Endothelial cell of umbilical vein (primary cell): ENCODE results near the gene TRIM10. TPM values are rescaled to one million over a fixed set of nuclear protein-coding genes. Genes with fewer than 3 reads are reported as not detected.

Experiments used
- BruUV-seq: library from RNA; stranded (reverse); fragments of 400-500 nt; replicated peaks from 2 replicates; lab custom pipeline; 2021; lab: Mats Ljungman, UMichigan
- CTCF ChIA-PET: fragments of 300-600, 350-600 bp; sonication (Branson Sonifier 250); formaldehyde crosslinking; loops from one replicate; lab custom pipeline; 2021; ENCODE audit warnings: antibody characterized with exemption, inconsistent platforms; lab: Charles Lee
- POLR2A ChIA-PET: fragments of 300-600, 350-600 bp; sonication (Branson Sonifier 250); formaldehyde crosslinking; loops from one replicate; lab custom pipeline; 2021; ENCODE audit warnings: antibody characterized with exemption, inconsistent platforms; lab: Charles Lee
- DNase-seq: peaks from one replicate; pipeline ENCODE4 v3.0.0-alpha.2; 2011; ENCODE audit warnings: low read depth, low spot score
- FAIRE-seq: peaks from 2 replicates; lab custom pipeline; 2011; peaks lifted over from hg19 to GRCh38; lab: Jason Lieb, UNC
- H2AFZ ChIP-seq: 2 replicates; pipeline ENCODE4 v1.6.0; 2012; ENCODE audit warnings: low read depth, low read length, control low read depth, inconsistent platforms
- H3K27ac ChIP-seq: 2 replicates; pipeline ENCODE4 v1.5.1; 2011; ENCODE audit warnings: low read depth, mild to moderate bottlenecking, control low read depth, low read length, moderate library complexity; ENCODE audit not compliant: insufficient read depth
- H3K27me3 ChIP-seq, 2 experiments: 2 replicates each; pipeline versions ENCODE4 v1.6.0 to v1.6.1; 2011; ENCODE audit warnings: low read length in 2 of 2, mixed read lengths in 1 of 2; ENCODE audit not compliant: control insufficient read depth in 2 of 2, insufficient read depth in 2 of 2
- H3K36me3 ChIP-seq, 2 experiments: 2 replicates in 1 of 2; 3 replicates in 1 of 2; pipeline ENCODE4 v1.5.1; 2011; ENCODE audit warnings: low read length in 2 of 2, mild to moderate bottlenecking in 1 of 2, moderate library complexity in 1 of 2; ENCODE audit not compliant: control insufficient read depth in 2 of 2, insufficient read depth in 2 of 2; ENCODE audit errors: extremely low read depth in 1 of 2
- H3K4me1 ChIP-seq: 3 replicates; pipeline ENCODE4 v1.5.1; 2011; ENCODE audit warnings: mild to moderate bottlenecking, low read length; ENCODE audit not compliant: control insufficient read depth, insufficient read depth; ENCODE audit errors: extremely low read depth
- H3K4me2 ChIP-seq: 2 replicates; pipeline ENCODE4 v1.6.1; 2011; ENCODE audit warnings: low read length, control low read depth, mixed read lengths; ENCODE audit not compliant: insufficient read depth
- H3K4me3 ChIP-seq, 3 experiments: fragments of 200-600 bp in 1 of 3; sonication (generic), shearing (Covaris generic) in 1 of 3; replicated peaks in 1 of 3; 2 replicates each; pipeline ENCODE4 v1.5.1; 2011 to 2016; ENCODE audit warnings: control low read depth in 3 of 3, low read length in 3 of 3, mild to moderate bottlenecking in 2 of 3, inconsistent platforms in 1 of 3, low read depth in 1 of 3, moderate library complexity in 1 of 3; ENCODE audit not compliant: insufficient read depth in 1 of 3
- H3K79me2 ChIP-seq: 2 replicates; pipeline ENCODE4 v1.6.0; 2012; ENCODE audit warnings: low read length, inconsistent platforms; ENCODE audit not compliant: control insufficient read depth, insufficient read depth
- H3K9ac ChIP-seq: replicated peaks from 2 replicates; pipeline ENCODE3; 2011; ENCODE audit warnings: low read length, control low read depth; ENCODE audit not compliant: insufficient read depth; ENCODE audit errors: extremely low read depth
- H3K9me1 ChIP-seq: replicated peaks from 3 replicates; pipeline ENCODE4 v1.6.0; 2011; ENCODE audit warnings: mild to moderate bottlenecking, low read length; ENCODE audit not compliant: control insufficient read depth, insufficient read depth; ENCODE audit errors: extremely low read depth
- H3K9me3 ChIP-seq: replicated peaks from 2 replicates; pipeline ENCODE4 v1.5.1; 2012; ENCODE audit warnings: low read length, inconsistent platforms; ENCODE audit not compliant: control insufficient read depth, insufficient read depth
- H4K20me1 ChIP-seq: replicated peaks from 2 replicates; pipeline ENCODE3; 2011; ENCODE audit warnings: mild to moderate bottlenecking, low read length; ENCODE audit not compliant: control insufficient read depth, insufficient read depth; ENCODE audit errors: extremely low read depth
- CTCF ChIP-seq, 2 donors: IDR thresholded peaks; 1 replicate in 1 of 2; 2 replicates in 1 of 2; pipeline ENCODE4 v1.5.1; 2011; ENCODE audit warnings: low read length in 2 of 2, mild to moderate bottlenecking in 2 of 2, moderate library complexity in 2 of 2, control low read depth in 1 of 2, inconsistent platforms in 1 of 2, low read depth in 1 of 2; ENCODE audit not compliant: insufficient read depth in 1 of 2; ENCODE audit errors: extremely low read depth in 1 of 2
- EZH2 ChIP-seq: IDR thresholded peaks from 2 replicates; pipeline ENCODE4 v1.6.1; 2012; ENCODE audit warnings: borderline replicate concordance, low read depth, mild to moderate bottlenecking, moderate library complexity, low read length, inconsistent platforms; ENCODE audit not compliant: severe bottlenecking
- FOS ChIP-seq: IDR thresholded peaks from 2 replicates; pipeline ENCODE4 v1.6.1; 2011; ENCODE audit warnings: mild to moderate bottlenecking, low read length, moderate library complexity, borderline replicate concordance; ENCODE audit not compliant: insufficient read depth
- GATA2 ChIP-seq: IDR thresholded peaks from 2 replicates; pipeline ENCODE4 v1.7.0; 2011; ENCODE audit warnings: low read depth, mild to moderate bottlenecking, moderate library complexity, mixed read lengths, low read length; ENCODE audit not compliant: insufficient read length, insufficient read depth
- JUN ChIP-seq: IDR thresholded peaks from 2 replicates; pipeline ENCODE4 v1.6.1; 2011; ENCODE audit warnings: borderline replicate concordance, low read depth; ENCODE audit not compliant: insufficient read length, insufficient read depth
- MYC ChIP-seq: IDR thresholded peaks from one replicate; pipeline ENCODE4 v1.6.1; 2011; ENCODE audit warnings: mild to moderate bottlenecking, low read depth, low read length
- POLR2A ChIP-seq: IDR thresholded peaks from 2 replicates; pipeline ENCODE4 v1.6.1; 2012; ENCODE audit warnings: low read depth, mild to moderate bottlenecking, control low read depth, low read length
- POLR2AphosphoS5 ChIP-seq: IDR thresholded peaks from 2 replicates; pipeline ENCODE4 v1.6.1; 2012; ENCODE audit warnings: low read depth, mild to moderate bottlenecking, control low read depth, low read length, moderate library complexity; ENCODE audit not compliant: insufficient read depth
- dilution Hi-C: fragments of 300-500 bp; cut with MboI; formaldehyde crosslinking; loops from one replicate; pipeline ENCODE4 v1.15.0; 2019; ENCODE audit warnings: low sequenced_read_pairs; ENCODE audit not compliant: extremely low pct_ligation_motif_present
- intact Hi-C: fragments of 100-400 bp; cut with micrococcal nuclease; formaldehyde crosslinking; loops from one replicate; pipeline ENCODE4 v1.10.0; 2022
- polyA plus RNA-seq, 4 experiments: library from polyadenylated mRNA; depleted of rRNA in 3 of 4; stranded (reverse) in 3 of 4; unstranded in 1 of 4; fragments of >200 nt; gene quantifications; 2 replicates each; pipeline versions ENCODE4 v1.2.1 to v1.2.3, GENCODE V29; 2011 to 2012; ENCODE audit warnings: missing spikeins in 1 of 4
- total RNA-seq: library from RNA; stranded (reverse); gene quantifications from 2 replicates; pipeline ENCODE4 v1.2.3, GENCODE V29; 2021
- TF ChIP-seq, protein P1 (sequence below): IDR thresholded peaks from 2 replicates; pipeline ENCODE4 v1.6.1; 2011; ENCODE audit not compliant: insufficient read depth, insufficient read length

Gene TRIM10
- total and polyA plus RNA-seq, 2 donors (not counting 3 experiments of a cell fraction or from before 2014, with no cell fraction given), result not detected

DNA sequence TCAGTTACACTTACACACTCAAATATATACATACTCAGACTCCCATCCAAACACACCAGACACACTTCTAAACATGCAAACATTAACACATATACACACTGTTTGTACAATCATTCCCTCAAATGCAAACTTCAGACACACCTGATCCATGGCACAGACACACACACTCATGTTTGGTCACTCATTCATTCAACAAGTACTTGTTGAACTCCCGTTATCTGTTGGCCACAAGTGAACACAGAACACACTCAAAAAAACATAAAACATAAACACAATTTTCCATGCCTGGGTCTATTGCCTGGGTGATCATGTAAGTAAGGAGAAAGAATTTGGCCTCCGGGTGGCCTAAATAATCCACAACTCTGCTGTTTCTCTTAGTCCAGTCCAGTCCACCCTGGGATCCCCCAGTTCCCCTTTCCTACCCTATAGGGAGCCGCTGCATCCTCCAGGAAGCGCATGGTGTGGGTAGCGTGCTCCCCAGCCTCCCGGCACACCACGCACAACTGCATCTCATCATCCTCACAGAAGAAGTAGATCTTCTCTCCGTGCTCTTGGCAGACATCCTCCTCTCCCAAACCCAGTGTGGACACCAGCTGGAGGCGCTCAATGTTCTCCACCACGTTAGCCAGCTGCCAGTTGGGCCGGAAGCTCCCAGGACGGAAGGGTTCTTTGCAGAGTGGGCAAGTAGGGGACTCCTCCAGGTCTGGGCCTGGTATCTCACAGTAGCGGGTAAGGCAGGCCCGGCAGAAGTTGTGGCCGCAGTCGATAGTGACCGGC, 815 bp downstream of the TRIM10 start:
- dilution Hi-C loops (no loop called here), intact Hi-C loops (no loop called here)
- no peak overlapping the region for H3K9ac ChIP-seq

GRCh38 chr6:30158475-30159040, 2.5 kb downstream of the TRIM10 start:
- DNase-seq (no peak), FAIRE-seq (no peak)
- intact Hi-C loops (no loop called here), dilution Hi-C loops (no loop called here)
- Histone ChIP-seq H3K9ac (no peak overlapping the region), H3K9me3 (no peaks in the 10 kb centered on the region), H3K4me1 (peaks cover 8% of the 10 kb centered on the region), H3K4me3 (no peak overlapping the region), H4K20me1 (no peaks in the 10 kb centered on the region), H3K36me3 (no peaks in the 10 kb centered on the region), H3K27me3 (peaks cover 0 to 5% of the 10 kb centered on the region in 2 experiments), H2AFZ (no peak overlapping the region), H3K9me1 (no peaks in the 10 kb centered on the region), H3K79me2 (no peaks in the 10 kb centered on the region), H3K4me2 (no peak overlapping the region), H3K27ac (no peak overlapping the region)
- TF ChIP-seq EZH2 (no peak), CTCF (IDR thresholded peaks at IDR 0.05; ENCODE audit: extremely low read depth in 1 of 2, insufficient read depth in 1 of 2, low read depth in 1 of 2, low read length in 2 of 2) (no peak), FOS (no peak), MYC (no peak), JUN (no peak), POLR2A (no peak)
- TF ChIP-seq, protein P1, sequence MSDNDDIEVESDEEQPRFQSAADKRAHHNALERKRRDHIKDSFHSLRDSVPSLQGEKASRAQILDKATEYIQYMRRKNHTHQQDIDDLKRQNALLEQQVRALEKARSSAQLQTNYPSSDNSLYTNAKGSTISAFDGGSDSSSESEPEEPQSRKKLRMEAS, result no peak
- ChIA-PET CTCF (interaction anchor here (1.0 to 1.1 kb wide), 2 partner anchors 17 to 28 kb away, joined by 3 to 4 read pairs; no protein-coding TSS in a partner anchor), POLR2A (no interaction called here)
- BruUV-seq, result no TSS peak

More for the DNA sequence above, 815 bp downstream of the TRIM10 start:
- no peak for TF ChIP-seq GATA2
- no peak for TF ChIP-seq POLR2AphosphoS5
- TF ChIP-seq, protein P1, result no peak
- TF ChIP-seq MYC, result no peak
- no peak for TF ChIP-seq POLR2A
- no peak for TF ChIP-seq JUN
- H3K4me1 ChIP-seq, result peaks cover 8% of the 10 kb centered on the region
- H2AFZ ChIP-seq, result no peak overlapping the region
- BruUV-seq, result no TSS peak
- no peaks in the 10 kb centered on the region for H3K79me2 ChIP-seq
- ChIA-PET CTCF (no interaction called here), POLR2A (no interaction called here)
- H3K9me3 ChIP-seq, result no peaks in the 10 kb centered on the region
- H3K9me1 ChIP-seq, result no peaks in the 10 kb centered on the region
- no peak overlapping the region for H3K27ac ChIP-seq
- H3K36me3 ChIP-seq, result no peaks in the 10 kb centered on the region
- H3K4me2 ChIP-seq, result no peak overlapping the region
- H3K4me3 ChIP-seq, result no peak overlapping the region
- FAIRE-seq (no peak), DNase-seq (no peak)
- H4K20me1 ChIP-seq, result no peaks in the 10 kb centered on the region
- H3K27me3 ChIP-seq, result peaks cover 0 to 5% of the 10 kb centered on the region in 2 experiments
